Subcutaneous abdominal adipose tissue (tissue), 5 donors: ENCODE data around the gene DHRSX.
"Not testable (repeated sequence)": the region's sequence is repeated elsewhere in the genome, so short reads cannot be mapped to it uniquely, and the experiment has no call there.

Experiments
- H3K27ac ChIP-seq: one replicate; pipeline ENCODE4 v1.7.0; 2013; ENCODE audit warnings: low read depth, mild to moderate bottlenecking, inconsistent platforms, low read length, moderate library complexity
- H3K27me3 ChIP-seq, 5 donors: one replicate each; pipeline ENCODE4 v1.7.0; 2013; ENCODE audit warnings: low read length in 5 of 5, inconsistent platforms in 1 of 5; ENCODE audit not compliant: control insufficient read depth in 5 of 5, insufficient read depth in 4 of 5
- H3K36me3 ChIP-seq, 5 donors: one replicate each; pipeline ENCODE4 v1.7.0; 2013; ENCODE audit warnings: low read length in 5 of 5; ENCODE audit not compliant: control insufficient read depth in 5 of 5, insufficient read depth in 5 of 5
- H3K4me1 ChIP-seq, 5 donors: one replicate each; pipeline ENCODE4 v1.7.0; 2013; ENCODE audit warnings: low read length in 5 of 5, mild to moderate bottlenecking in 3 of 5, moderate library complexity in 1 of 5; ENCODE audit not compliant: control insufficient read depth in 5 of 5, insufficient read depth in 5 of 5
- H3K4me3 ChIP-seq, 5 donors: one replicate each; pipeline ENCODE4 v1.7.0; 2013; ENCODE audit warnings: low read length in 5 of 5, low read depth in 1 of 5
- H3K9ac ChIP-seq, 5 donors: one replicate each; pipeline ENCODE4 v1.7.0; 2013; ENCODE audit warnings: low read length in 5 of 5, mild to moderate bottlenecking in 4 of 5, moderate library complexity in 3 of 5
- H3K9me3 ChIP-seq, 5 donors: one replicate each; pipeline ENCODE4 v1.7.0; 2013; ENCODE audit warnings: low read length in 5 of 5; ENCODE audit not compliant: control insufficient read depth in 5 of 5
- donor health status: healthy.
- donor health status: healthy.
- donor health status: healthy.
- donor health status: healthy.
- donor health status: healthy.

DHRSX gene

DNA sequence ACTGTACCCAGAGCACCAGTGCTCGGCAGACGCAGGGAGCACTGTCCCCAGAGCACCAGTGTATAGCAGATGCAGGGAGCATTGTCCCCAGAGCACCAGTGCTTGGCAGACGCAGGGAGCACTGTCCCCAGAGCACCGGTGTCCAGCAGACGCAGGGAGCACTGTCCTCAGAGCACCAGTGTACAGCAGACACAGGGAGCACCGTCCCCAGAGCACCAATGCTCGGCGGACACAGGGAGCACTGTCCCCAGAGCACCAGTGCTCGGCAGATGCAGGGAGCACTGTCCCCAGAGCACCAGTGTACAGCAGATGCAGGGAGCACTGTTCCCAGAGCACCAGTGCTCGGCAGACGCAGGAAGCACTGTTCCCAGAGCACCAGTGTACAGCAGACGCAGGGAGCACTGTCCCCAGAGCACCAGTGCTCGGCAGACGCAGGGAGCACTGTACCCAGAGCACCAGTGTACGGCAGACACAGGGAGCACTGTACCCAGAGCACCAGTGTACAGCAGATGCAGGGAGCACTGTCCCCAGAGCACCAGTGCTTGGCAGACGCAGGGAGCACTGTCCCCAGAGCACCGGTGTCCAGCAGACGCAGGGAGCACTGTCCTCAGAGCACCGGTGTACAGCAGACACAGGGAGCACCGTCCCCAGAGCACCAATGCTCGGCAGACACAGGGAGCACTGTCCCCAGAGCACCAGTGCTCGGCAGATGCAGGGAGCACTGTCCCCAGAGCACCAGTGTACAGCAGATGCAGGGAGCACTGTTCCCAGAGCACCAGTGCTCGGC is 234.9 kb downstream of the DHRSX start:
- not testable (repeated sequence) for H3K4me3 ChIP-seq

DNA sequence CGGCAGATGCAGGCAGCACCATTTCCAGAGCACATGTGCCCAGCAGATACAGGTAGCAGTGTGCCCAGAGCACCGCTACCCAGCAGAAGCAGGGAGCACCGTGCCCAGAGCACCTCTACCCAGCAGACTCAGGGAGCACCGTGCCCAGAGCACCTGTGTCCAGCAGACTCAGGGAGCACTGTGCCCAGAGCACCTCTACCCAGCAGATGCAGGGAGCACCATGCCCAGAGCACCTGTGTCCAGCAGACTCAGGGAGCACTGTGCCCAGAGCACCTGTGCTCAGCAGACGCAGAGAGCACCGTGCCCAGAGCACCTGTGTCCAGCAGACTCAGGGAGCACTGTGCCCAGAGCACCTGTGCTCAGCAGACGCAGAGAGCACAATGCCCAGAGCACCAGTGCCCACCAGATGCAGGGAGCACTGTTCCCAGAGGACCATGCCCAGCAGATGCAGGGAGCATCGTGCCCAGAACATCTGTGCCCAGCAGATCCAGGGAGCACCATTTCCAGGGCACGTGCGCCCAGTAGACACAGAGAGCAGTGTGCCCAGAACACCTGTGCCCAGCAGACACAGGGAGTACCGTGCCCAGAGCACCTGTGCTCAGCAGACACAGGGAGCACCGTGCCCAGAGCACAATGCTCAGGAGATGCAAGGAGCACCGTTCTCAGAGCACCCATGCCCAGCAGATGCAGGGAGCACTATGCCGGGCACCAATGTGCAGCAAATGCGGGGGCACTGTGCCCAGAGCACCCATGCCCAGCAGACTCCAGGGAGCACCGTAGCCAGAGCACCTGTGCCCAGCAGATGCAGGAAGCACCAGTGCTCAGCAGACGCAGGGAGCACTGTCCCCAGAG is 236.4 kb downstream of the DHRSX start:
- H3K9me3 ChIP-seq: no peaks in the 10 kb centered on the region
- no peak overlapping the region for H3K27ac ChIP-seq
- no peaks in the 10 kb centered on the region for H3K27me3 ChIP-seq
- H3K4me1 ChIP-seq: no peaks in the 10 kb centered on the region
- H3K4me3 ChIP-seq: no peak overlapping the region
- H3K36me3 ChIP-seq: peaks cover 0 to 37% (median 25%) of the 10 kb centered on the region in 5 donors
- no peak overlapping the region for H3K9ac ChIP-seq

More for the DNA sequence above, 234.9 kb downstream of the DHRSX start:
- not testable (repeated sequence) for H3K4me1 ChIP-seq, H3K9ac ChIP-seq, H3K27me3 ChIP-seq, H3K27ac ChIP-seq, H3K9me3 ChIP-seq
- H3K36me3 ChIP-seq: peaks cover 0 to 34% (median 25%) of the 10 kb centered on the region in 5 donors

DNA sequence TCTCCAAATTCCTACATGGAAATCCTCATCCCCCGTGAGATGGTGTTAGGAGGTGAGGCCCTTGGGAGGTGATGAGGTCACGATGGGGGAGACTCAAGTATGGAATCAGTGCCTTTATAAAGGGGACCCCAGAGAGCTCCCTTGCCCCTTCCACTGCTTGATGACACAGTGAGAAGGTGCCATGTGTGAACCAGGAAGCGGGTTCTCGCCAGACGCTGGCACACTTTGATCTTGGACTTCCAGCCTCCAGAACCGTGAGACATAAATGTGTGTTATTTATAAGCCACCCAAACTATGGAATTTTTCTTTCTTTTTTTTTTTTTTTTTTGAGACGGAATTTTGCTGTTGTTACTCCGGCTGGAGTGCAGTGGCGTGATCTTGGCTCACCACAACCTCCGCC is 237.6 kb downstream of the DHRSX start:
- Histone ChIP-seq H3K4me3 (no peak overlapping the region), H3K27ac (no peak overlapping the region), H3K4me1 (no peaks in the 10 kb centered on the region), H3K9me3 (no peaks in the 10 kb centered on the region), H3K36me3 (peaks cover 0 to 37% (median 25%) of the 10 kb centered on the region in 5 donors), H3K27me3 (no peaks in the 10 kb centered on the region), H3K9ac (no peak overlapping the region)

DNA sequence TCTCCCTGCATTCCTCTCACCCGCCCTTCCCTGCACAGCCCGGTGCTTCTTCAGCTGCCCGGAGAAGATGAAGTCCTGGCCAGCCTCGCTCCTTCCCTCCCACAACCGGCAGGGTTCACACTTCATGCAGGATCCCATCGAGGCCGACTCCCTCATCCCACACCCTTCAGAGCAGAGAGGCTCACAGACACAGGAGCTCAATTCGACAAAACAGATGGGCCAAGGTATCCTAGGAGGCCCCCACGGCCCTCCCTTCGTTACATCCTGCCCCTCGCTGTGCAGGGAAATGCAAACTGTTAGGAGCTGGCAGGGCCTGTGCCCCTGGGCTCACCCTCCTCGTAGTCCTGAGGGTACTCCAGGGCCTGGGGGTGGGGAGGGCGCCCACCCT is 238.1 kb downstream of the DHRSX start:
- H3K27ac ChIP-seq: no peak overlapping the region
- no peaks in the 10 kb centered on the region for H3K9me3 ChIP-seq
- no peak overlapping the region for H3K9ac ChIP-seq
- H3K36me3 ChIP-seq: peaks cover 0 to 37% (median 25%) of the 10 kb centered on the region in 5 donors
- no peaks in the 10 kb centered on the region for H3K27me3 ChIP-seq
- H3K4me1 ChIP-seq: no peaks in the 10 kb centered on the region
- H3K4me3 ChIP-seq: no peak overlapping the region

DNA sequence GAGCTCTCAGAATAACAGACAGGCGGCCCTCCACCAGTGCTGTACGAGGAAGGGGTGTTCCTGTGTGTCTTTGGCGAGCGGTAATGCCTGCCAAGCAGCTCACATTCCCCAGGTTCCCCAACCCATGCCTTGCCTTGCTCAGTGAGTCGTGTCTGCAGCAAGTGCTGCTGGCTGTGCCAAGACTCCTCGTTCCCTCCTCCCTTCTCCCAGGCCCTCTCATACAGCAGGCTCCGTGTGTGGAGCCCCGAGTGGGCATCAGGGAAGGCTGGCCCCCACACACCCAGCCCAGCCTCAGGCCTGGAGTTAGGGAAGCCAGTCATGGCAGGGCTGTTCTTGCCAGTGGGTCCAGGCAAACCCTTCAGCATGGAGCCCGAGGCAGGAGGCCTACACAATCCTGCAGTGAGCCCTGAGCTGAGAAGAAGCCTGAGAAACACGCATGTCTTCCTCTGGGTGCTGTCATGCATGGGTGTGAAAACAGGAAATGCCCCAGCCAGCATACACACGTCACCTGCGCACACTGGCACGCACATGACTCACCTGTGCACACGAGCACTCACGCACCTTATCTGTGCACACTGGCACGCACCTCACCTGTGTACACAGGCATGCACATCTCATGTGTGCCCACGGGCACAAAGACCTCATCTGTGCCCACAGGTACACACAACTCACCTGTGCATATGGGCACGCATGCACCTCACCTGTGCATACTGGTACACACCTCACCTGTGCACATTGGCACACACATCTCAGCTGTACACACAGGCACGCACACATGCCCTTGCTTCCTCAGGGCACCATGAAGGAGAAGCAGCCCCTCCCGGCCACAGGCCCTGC is 238.7 kb downstream of the DHRSX start:
- Histone ChIP-seq H3K27ac (no peak overlapping the region), H3K27me3 (no peaks in the 10 kb centered on the region), H3K36me3 (peaks cover 0 to 36% (median 25%) of the 10 kb centered on the region in 5 donors), H3K9me3 (no peaks in the 10 kb centered on the region), H3K4me3 (no peak overlapping the region), H3K9ac (no peak overlapping the region), H3K4me1 (no peaks in the 10 kb centered on the region)

DNA sequence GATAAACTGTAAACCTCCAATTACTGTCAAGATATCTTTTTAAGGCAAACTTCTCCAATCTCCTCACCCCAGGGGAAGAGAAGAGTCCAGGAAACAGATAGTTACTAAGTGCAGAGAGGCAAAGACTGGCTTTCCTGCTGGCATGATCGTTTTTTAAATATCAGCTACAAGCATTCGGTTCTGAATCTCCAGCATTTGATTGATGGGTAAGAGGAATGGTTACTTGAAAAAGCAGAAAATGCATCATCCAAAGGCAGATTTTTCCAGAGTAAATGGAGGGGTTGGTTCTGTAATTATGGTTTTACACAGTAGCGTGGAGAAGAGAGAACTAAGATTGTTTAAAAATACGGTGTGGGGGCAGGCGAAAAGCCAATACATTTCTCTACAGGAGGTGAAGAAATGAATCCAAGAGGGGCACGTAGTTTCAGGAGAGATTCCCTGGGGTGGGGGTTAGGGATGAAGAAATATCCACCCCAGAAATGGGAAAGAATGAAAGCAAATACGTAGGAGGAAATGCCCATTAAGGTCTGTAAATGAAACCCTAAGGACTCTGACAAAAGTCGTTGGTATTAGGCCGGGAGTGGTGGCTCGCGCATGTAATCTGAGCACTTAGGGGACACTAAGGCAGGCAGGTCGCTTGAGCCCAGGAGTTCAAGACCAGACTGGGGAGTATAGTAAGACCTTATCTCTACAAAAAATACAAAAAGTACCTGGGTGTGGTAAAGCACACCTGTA is 248.3 kb downstream of the DHRSX start:
- Histone ChIP-seq H3K27ac (no peak overlapping the region), H3K36me3 (no peaks in the 10 kb centered on the region), H3K4me3 (no peak overlapping the region), H3K9me3 (peaks cover 0 to 7% (median 6%) of the 10 kb centered on the region in 5 donors), H3K9ac (no peak overlapping the region), H3K27me3 (no peaks in the 10 kb centered on the region), H3K4me1 (no peaks in the 10 kb centered on the region)

DNA sequence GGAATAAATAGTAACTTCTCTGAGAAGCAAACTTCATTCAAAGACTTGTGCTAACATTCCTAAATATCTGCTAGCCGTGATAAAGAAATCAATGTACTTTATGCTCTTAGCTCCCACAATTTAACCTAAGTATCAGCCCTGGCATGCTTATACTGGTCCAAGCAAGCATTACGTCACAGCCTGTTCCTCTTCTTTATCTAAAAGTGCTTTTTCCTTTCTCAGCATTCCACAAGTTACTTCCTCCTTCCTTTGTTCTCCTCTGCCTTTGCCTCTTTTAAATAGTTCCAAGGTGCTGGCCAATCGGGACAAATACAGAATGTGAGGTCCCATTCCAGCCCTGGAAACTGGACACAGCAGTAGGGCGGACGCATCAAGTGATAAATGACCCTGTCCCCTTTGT is 249.6 kb downstream of the DHRSX start:
- Histone ChIP-seq H3K4me1 (no peaks in the 10 kb centered on the region), H3K27ac (no peak overlapping the region), H3K27me3 (no peaks in the 10 kb centered on the region)

DNA sequence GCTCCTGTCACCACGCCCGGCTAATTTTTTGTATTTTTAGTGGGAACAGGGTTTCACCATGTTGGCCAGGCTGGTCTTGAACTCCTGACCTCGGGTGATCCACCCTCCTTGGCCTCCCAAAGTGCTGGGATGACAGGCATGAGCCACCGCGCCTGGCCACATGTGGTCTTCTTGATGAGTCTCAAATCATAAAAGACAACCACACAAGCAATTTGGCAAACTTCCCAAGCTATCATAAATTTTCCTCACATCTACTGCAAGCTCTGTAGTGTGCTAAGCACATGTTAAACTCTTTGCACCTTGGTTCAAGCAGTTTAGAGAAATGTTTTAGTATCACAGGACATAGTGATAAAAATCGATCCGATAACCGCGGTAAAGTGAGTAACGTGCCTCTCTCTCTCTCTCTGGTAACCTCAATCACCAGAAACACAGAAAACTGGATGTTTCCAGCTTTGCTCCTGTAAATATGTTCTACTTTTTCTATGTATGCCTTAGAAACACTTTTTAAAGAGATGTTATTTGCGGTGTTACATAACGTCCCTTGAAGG is 256.8 kb downstream of the DHRSX start:
- Histone ChIP-seq H3K4me3 (no peak overlapping the region), H3K27me3 (no peaks in the 10 kb centered on the region), H3K9ac (no peak overlapping the region), H3K27ac (no peak overlapping the region), H3K36me3 (peaks cover 3 to 19% (median 15%) of the 10 kb centered on the region in 5 donors), H3K4me1 (no peaks in the 10 kb centered on the region), H3K9me3 (no peaks in the 10 kb centered on the region)

More for the DNA sequence above, 249.6 kb downstream of the DHRSX start:
- Histone ChIP-seq H3K9me3 (peaks cover 0 to 7% (median 6%) of the 10 kb centered on the region in 5 donors), H3K9ac (no peak overlapping the region), H3K36me3 (no peaks in the 10 kb centered on the region), H3K4me3 (no peak overlapping the region)

DNA sequence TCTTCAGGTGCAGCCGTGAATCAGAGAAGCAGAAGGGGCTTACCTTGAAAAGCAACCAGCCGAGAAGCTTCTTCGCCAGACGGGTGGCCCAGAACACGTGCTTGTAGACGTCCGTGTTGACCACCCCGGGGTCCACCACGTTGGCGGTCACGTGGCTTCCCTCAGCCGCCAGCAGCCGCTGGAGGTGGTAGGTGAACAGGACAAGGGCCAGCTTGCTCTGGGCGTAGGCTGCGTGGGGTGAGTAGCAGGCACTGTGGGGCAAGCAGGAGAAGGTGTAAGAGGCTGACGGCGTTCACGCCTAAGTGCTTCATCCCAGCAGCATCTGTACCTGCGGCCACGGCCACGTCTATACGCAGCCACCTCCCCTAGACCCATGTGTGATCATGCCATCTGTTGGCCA is 257.8 kb downstream of the DHRSX start:
- Histone ChIP-seq H3K27me3 (no peaks in the 10 kb centered on the region), H3K27ac (no peak overlapping the region), H3K4me3 (no peak overlapping the region), H3K36me3 (peaks cover 3 to 21% (median 18%) of the 10 kb centered on the region in 5 donors), H3K4me1 (no peaks in the 10 kb centered on the region), H3K9ac (no peak overlapping the region), H3K9me3 (no peaks in the 10 kb centered on the region)
